ENCODE measurements around the gene CYBA. TPM values are rescaled to one million over a fixed set of nuclear protein-coding genes. Genes with fewer than 3 reads are reported as not detected.

CYBA gene
- total and polyA plus RNA-seq, 2 of the 13 experiments (the other 11 are each of a cell fraction or from before 2014, with no cell fraction given) = 196 to 250 TPM

- TF ChIP-seq RERE (CRISPR knock-in tag; IDR thresholded peaks at IDR 0.05; ENCODE audit: low read depth) (no peak), RAD21 (CRISPR knock-in tag; IDR thresholded peaks at IDR 0.05) (peak; percentile 17), ELK4 (CRISPR knock-in tag; IDR thresholded peaks at IDR 0.05; ENCODE audit: borderline replicate concordance) (no peak), HNRNPH1 (optimal IDR thresholded peaks at IDR 0.05; ENCODE audit: low read depth, low read length) (no peak), ZKSCAN1 (IDR thresholded peaks at IDR 0.05; ENCODE audit: low read length) (no peak), SETDB1 (CRISPR knock-in tag; IDR thresholded peaks at IDR 0.05; ENCODE audit: borderline replicate concordance) (no peak), SP1 (IDR thresholded peaks at IDR 0.05) (no peak), SP1 (CRISPR knock-in tag; IDR thresholded peaks at IDR 0.05) (peak; percentile 86), THAP7 (CRISPR knock-in tag; IDR thresholded peaks at IDR 0.05) (peak; percentile 63; the same call in 1 of the 2 replicates), MAF1 (CRISPR knock-in tag; IDR thresholded peaks at IDR 0.05; ENCODE audit: borderline replicate concordance) (0 out of 2 replicates have a peak, but pooled peaks have one; percentile 50), REPIN1 (CRISPR knock-in tag; IDR thresholded peaks at IDR 0.05; ENCODE audit: borderline replicate concordance, low read depth) (no peak), ZNF557 (CRISPR knock-in tag; IDR thresholded peaks at IDR 0.05) (peak; percentile 35; the same call in 1 of the 2 replicates), TAF1 (CRISPR knock-in tag; IDR thresholded peaks at IDR 0.05) (no peak), THAP8 (CRISPR knock-in tag; IDR thresholded peaks at IDR 0.05; ENCODE audit: borderline replicate concordance) (peak; percentile 76; the same call in 1 of the 2 replicates), ZNF12 (CRISPR knock-in tag; IDR thresholded peaks at IDR 0.05) (0 out of 2 replicates have a peak, but pooled peaks have one; percentile 37), ZNF577 (CRISPR knock-in tag; IDR thresholded peaks at IDR 0.05; ENCODE audit: borderline replicate concordance, low read depth) (no peak), YY1 (IDR thresholded peaks at IDR 0.05; ENCODE audit: insufficient read depth, insufficient replicate concordance, low read depth, low read length) (no peak), MXD3 (CRISPR knock-in tag; IDR thresholded peaks at IDR 0.05) (peak; percentile 70; the same call in 1 of the 2 replicates), ZNF280B (CRISPR knock-in tag; IDR thresholded peaks at IDR 0.05; ENCODE audit: borderline replicate concordance) (peak; percentile 90)
Observed at GRCh38 chr16:88686439-88687253, 35.8 kb upstream of the CYBA start, which contains the start of gene SNAI3 (continued).
